WI38 (cell line): ENCODE data around the gene BCL11A.
A peak's percentile ranks its signal among the peaks of the same experiment; 100 is the strongest.

Experiments
- H3K4me3 ChIP-seq: 2 replicates; pipeline ENCODE4 v1.5.1; 2011; ENCODE audit warnings: low read depth, mild to moderate bottlenecking, control low read depth, low read length
- TF ChIP-seq, protein P1 (sequence below): IDR thresholded peaks from 2 replicates; pipeline ENCODE4 v1.5.1; 2012; ENCODE audit warnings: low read depth, mild to moderate bottlenecking, control low read depth, low read length

The BCL11A gene

DNA sequence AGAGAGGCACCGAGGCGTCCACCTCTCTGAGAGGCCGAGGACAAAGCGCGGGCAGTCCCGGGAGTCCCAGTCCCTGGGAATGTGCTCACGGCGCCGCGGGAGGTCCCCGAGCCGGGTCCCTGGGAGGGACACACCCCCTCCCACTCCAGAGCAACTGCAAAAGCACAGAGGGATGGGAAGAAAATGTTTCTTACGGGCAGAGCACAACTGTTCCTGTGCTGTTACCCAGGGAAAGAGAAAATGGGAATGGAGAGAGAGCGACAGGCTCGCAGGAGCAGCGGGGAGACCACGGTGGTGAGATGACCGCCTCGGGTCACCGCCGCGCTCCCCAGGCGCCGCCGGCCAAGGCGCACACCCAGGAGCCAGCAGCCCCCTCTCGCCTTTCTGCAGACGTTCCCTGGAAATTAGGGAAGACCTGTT, 1.2 kb upstream of the BCL11A start:
- peak overlapping the region; percentile 67 for H3K4me3 ChIP-seq
- TF ChIP-seq, protein P1, sequence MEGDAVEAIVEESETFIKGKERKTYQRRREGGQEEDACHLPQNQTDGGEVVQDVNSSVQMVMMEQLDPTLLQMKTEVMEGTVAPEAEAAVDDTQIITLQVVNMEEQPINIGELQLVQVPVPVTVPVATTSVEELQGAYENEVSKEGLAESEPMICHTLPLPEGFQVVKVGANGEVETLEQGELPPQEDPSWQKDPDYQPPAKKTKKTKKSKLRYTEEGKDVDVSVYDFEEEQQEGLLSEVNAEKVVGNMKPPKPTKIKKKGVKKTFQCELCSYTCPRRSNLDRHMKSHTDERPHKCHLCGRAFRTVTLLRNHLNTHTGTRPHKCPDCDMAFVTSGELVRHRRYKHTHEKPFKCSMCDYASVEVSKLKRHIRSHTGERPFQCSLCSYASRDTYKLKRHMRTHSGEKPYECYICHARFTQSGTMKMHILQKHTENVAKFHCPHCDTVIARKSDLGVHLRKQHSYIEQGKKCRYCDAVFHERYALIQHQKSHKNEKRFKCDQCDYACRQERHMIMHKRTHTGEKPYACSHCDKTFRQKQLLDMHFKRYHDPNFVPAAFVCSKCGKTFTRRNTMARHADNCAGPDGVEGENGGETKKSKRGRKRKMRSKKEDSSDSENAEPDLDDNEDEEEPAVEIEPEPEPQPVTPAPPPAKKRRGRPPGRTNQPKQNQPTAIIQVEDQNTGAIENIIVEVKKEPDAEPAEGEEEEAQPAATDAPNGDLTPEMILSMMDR: no peak

DNA sequence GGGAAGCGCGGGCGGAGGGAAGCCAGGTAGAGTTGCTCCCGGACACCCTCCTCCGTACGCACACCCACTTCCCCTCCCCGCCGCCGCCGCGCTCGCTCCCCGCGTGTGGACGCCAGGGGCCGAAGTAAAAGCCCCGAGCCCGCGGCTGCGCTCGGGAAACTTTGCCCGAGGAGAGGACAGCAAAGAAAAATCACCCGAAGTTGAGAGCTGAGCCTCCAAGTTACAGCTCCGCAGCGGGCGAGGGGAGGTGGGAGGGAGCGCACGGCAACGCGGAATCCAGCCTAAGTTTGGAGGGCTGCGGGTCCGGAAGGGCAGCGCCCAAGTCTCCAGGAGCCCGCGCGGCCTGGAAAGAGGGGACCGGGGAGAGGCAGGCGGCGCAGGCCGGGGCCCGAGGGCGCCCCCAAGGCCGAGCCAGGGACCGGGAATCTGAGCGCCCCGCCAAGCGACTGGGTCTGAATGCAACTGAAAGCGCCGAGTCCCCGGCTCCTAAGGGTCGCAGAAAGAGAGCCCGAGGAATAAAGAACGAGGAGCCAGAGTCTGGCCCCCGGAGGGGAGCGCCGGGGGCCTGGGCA, 706 bp upstream of the BCL11A start:
- TF ChIP-seq, protein P1: no peak
- H3K4me3 ChIP-seq: peak overlapping the region; percentile 67

DNA sequence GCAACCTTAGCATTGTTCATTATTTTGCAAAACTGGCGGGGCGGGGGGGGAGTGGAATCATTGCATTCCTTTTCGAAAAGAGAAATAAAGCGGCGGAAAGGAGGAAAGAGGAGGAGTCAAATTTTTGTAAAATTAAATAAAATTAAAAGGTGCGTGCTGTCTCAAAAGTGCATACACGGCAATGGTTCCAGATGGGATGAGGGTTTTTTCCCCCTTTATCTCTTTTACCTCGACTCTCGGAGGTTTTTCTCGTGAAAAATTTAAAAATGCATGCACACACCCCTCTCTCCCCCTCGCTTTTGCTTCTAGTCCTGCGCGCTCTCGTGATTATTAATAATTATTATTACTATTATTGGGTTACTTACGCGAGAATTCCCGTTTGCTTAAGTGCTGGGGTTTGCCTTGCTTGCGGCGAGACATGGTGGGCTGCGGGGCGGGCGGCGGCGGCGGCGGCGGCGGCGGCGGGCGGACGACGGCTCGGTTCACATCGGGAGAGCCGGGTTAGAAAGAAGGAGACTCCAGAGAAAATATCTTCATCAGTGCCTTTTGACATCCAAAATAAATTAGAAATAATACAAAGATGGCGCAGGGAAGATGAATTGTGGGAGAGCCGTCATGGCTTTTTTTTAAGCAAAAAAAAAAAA, 481 bp downstream of the BCL11A start:
- TF ChIP-seq, protein P1: no peak
- peak overlapping the region; percentile 67 for H3K4me3 ChIP-seq

- TF ChIP-seq, protein P1: no peak
- peak overlapping the region; percentile 67 for H3K4me3 ChIP-seq
Measured at GRCh38 chr2:60552078-60552850, 1.2 kb downstream of the BCL11A start.

DNA sequence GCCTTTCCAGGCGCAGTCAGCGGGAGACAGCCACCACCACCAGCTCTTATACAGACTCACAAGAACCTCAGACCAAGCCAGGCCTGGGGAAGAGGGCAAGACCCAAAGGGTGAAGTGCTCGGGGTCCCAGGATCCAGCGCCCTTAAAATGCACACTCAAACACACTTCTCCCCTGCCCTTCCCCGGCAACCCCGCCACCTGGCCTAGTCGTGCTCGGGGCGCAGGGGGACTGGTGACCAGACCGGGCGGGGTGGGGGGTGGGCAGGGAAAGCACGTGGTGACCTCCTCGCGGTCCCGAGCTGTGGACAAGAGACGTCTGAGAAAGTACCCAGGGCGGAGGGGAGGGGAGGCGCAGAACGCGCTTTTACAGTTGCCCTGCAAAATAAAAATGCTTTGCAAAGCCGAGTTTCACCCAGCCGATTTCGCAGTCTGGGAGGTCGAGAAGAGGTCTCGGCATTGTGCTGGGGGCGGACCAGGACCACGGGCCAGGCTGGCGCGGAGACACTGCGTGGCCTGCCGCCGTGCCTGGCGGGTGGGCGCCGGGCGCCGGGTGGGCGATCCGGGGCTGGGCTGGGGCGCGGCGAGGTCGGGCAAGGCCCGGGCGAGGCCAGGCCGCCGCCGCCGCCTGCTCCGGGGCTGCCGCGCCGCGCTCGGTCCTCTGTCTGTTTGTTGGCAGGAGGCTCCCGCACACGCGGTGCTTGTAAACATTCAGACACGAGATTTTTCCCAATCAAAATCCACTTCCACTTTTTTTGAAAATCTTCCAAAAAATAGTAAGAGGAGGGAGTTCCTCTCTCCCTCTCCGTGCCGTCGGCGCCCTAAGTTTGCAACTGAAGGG, 2.0 kb downstream of the BCL11A start:
- TF ChIP-seq, protein P1: no peak
- H3K4me3 ChIP-seq: peak overlapping the region; percentile 67

GRCh38 chr2:60550984-60551239, 2.5 kb downstream of the BCL11A start:
- TF ChIP-seq, protein P1: no peak
- no peak overlapping the region for H3K4me3 ChIP-seq
